CD4-positive, alpha-beta T cell treated with Interleukin-15 for 4 hours (primary cell): ENCODE data around the gene ERP27.
A peak's percentile ranks its signal among the peaks of the same experiment; 100 is the strongest.

Experiments used
- DNase-seq: peaks from one replicate; pipeline ENCODE4 v3.0.0-alpha.2; 2020; ENCODE audit warnings: low spot score

ERP27 gene

DNA sequence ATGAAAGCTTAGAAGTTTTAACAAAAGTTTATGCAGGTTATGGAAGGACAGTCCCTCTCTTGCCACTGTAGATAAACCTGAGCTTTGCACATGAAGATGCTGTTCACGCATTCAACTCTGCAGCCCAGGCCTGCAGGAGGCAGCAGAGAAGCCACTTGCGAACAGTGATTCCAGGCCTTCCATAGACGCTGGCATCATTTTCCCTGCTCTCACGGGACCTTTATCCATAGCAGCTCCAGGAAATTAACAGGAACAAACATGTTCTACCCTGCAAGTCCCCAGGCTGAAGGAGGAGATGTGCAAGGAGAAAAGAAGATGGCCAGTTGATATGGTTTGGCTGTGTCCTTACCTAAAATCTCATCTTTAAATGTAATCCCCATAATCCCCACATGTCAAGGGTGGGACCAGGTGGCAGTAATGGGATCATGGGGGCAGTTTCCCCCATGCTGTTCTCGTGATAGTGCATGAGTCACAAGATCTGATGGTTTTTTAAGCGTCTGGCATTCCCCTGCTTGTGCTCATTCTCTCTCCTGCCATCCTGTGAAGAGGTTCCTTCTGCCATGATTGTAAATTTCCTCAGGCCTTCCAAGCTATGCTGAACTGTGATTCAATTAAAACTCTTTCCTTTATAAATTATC lies 2.0 kb downstream of the ERP27 start:
- no peak for DNase-seq

DNA sequence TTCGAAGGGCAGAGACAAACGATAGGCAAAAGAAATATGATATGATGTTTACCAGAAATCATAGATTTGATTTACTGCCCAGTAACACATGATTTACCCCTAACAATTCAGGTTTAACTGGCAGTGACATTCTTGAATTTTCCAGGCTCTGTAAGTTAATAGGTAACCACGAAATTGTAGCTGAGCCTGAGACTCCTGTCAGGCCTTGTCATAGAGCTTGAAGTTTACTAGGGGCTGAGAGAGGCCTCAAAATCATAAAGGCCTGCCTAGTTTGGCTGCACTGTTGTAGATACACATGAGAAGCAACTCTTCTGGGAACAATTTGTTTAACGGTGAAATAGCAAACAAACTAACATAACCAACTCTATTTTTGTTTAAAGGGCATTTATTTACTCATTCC lies 3.3 kb downstream of the ERP27 start:
- DNase-seq = no peak

DNA sequence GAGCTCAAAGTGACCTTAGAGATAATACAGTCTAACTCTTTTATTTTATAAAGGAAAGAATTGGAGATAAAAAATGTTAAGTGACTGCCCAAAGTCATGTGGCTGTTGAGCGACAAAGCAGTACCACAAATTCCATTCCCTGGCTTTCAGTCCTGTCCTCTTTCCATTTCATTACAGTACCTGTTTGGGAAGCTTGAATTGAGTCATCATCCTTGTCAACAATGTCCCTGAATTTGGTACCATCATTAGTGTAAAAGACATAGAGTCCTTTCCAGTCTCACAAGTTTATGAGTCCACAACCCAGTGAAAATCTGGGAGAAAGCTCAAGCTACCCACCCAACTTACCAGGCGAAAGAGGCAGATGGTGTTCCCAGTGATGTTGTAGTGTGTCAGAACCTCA lies 3.8 kb downstream of the ERP27 start:
- no peak for DNase-seq

DNA sequence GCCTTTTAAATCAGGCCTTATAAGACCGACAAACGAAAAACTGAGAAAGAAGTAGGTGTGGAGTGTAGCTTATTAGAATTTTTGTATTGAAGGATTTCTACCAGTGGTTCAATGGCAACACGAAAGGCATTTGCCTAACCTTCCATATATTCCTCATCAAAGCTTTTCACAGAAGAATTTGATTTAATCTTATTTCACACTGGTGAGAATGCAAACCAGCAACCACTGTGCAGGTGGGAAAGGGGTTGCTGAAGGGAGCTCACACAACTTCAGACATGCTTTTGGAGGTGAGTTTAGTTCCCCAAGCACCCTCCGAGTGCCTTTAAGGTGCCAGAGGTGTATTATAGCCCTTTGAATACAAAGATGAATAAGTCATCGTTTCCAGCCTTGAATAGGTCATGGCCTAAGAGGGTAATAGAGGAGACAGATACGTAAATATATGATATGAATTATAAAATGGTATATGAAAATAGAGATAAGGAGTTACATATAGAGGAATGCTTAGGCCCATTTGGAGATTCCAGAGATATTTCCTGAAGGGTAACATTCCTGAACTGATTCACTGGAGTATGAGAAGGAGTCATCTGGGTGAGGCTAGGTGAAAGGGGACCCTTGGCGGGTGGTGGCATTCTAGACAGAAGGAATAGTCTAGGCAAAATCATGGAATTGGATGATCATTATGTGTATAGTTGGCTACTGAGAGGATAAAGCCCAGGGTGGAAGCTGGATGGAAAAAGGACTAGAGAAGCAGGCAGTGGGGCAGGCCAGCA lies 6.4 kb downstream of the ERP27 start:
- no peak for DNase-seq

DNA sequence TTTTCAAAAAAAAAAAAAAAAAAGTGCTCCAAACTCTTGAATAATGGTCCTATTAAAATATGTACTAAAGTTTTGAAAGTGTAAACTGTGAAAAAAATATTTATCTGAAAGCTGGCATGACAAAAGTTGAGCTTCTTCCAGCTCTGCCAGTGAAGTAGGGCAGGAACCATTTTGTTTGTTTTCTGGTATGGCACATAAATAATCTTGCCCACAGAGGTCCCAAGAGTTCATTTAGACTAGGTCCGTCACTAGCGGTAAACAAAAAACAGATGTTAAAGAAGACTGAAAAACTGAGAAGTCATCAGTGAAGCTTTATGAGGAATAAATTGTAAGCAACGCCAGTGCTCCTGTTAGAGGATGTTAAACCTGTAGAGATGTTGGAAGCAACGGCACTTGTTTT lies 7.0 kb downstream of the ERP27 start:
- no peak for DNase-seq

- no peak for DNase-seq
Observed at GRCh38 chr12:14930299-14930698, 8.0 kb downstream of the ERP27 start.

GRCh38 chr12:14928931-14929330 lies 9.4 kb downstream of the ERP27 start:
- no peak for DNase-seq

- DNase-seq = no peak
Observed at GRCh38 chr12:14927267-14927666, 11.1 kb downstream of the ERP27 start.

- DNase-seq = no peak
Observed at GRCh38 chr12:14924541-14924940, 13.8 kb downstream of the ERP27 start.

GRCh38 chr12:14923944-14924343 lies 14.4 kb downstream of the ERP27 start:
- DNase-seq = no peak

DNA sequence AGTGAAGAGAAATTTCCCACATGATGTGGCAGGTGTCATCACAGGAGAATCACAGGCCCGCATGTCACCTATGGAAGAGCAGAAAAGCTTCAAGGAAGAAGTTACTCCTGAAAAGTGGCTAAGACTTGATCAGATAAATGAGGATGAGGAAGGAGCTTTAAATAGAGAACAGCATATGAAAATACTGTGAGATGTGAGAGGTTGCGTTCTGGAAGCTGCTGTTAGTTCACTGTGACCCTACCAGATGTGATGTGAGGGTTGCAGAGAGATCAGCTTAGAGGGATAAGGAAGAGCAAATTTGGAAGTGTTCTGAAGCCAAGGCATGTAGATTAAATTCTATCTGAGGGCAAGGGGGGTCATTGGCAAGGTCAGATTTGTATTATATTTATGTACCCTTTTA lies 17.1 kb downstream of the ERP27 start:
- DNase-seq = no peak

DNA sequence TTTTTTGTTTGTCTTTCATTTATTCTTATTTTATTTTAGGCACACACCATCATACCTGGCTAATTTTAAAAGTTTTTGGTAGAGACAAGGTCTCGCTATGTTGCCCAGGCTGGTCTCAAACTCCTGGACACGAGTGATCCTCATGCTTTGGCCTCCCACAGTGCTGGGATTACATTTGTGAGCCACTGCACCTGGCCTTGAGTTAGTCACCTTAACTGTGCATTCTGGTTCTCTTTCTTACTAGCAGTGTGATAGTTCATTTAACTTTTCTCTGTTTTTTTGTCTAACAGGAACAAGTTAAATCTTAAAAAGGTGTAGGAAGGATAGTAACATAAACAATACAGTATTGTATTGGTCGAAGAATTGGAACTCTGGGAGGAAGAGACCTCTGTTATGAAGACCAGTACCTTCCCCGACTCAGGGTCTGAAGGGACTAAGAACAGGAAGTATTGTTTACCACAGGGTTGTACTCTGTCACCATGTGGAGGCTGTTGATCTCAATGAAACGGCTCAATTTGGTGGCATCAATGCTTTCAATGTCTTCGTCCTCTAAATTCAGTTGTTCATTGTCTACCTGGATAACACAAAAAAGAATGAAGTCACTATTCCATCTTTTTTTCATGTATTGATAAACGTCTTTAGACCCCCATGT lies 17.7 kb downstream of the ERP27 start:
- DNase-seq = peak; percentile 17

GRCh38 chr12:14919455-14919854 lies 18.9 kb downstream of the ERP27 start:
- DNase-seq = no peak

DNA sequence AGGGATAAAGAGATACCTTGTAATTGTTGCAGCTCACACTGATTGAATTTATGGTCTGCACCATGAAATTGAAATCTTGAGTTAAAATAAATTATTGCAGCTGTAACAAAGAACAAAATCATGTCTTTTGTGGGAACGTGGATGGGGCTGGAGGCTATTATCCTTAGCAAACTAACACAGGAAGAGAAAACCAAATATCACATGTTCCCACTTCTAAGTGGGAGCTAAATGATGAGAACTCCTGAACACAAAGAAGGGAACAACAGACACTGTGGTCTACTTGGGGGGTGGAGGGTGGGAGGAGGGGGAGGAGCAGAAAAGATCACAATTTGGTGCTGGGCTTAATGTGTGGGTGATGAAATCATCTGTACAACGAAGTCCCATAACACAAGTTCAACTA lies 22.6 kb downstream of the ERP27 start:
- DNase-seq = no peak

GRCh38 chr12:14913381-14913781 lies 25.0 kb downstream of the ERP27 start:
- DNase-seq = no peak

DNA sequence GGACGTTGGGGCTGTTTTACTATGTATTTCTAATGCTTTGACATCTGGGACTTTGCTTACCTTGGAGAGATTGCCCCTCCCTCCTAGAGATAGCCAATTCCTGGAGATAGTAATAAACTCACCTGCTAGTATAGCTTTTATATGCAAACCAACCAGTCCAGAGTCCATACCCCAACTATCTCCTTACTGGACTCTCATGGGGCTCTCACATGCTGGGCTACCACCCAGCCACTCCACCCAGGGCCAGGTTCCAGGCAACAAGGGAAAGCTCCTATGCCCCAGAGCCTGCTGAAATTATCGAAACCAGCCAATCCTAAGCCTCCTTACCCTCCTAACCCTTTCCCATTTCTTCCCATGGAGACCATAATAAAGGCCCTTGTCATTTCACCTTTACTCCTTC lies 27.2 kb downstream of the ERP27 start:
- no peak for DNase-seq

DNA sequence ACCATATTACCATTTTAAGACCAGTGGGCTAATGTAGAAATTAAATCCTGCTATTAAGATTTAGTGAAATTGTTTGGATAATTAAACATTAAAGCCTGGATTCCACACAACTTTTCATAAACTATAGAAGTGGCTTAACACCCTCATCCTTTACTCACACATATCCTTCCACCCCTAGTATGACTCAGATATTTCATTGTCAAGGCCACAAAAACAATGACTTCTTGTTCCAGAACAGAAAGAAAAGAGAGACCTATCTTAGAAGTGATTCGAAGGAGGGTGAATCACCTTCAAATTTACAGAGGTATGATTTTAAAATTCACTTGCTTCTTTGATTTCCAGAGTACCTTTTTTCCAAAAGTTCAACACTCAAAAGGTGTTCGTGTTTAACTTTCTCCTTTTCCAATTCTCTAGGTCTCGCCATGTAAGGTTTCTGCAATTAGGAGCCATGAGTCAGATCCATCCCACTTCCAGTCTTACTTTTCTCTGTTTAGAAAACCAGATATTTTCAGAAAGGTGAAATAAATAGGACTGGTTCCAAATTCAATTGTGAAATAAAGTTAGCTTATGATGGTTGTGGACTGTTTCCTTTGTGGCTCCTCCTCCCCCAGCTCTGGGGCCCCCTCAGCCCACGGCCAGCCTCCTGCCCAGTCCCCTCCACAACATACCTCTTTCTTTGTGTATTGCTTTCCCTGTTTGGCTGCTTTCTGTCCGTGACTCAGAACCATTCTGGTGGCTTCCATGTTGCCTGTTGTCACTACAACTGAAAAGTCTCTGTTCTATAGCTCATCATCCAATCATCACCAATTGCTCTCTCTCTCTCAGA lies 28.0 kb downstream of the ERP27 start:
- no peak for DNase-seq

DNA sequence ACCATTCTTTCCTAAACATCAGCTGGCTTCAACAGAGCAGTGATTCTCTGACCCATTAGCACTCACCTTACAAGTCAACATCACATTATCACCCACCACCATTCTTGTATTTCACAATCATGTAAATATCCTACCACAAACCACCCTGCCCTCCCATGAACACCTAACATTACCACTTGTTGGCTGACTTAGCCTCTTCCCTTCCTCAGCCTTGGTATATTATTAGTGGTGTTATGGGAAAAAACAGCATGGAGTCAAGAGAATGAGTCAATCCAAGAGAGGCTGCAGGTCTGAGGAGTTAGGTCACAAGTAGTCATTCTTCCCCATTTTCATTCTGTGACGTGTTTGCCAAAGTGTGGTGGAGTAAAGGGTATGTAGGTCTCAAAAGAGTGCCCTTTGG lies 30.4 kb downstream of the ERP27 start:
- no peak for DNase-seq

- DNase-seq = no peak
Observed at GRCh38 chr12:14906114-14906513, 32.2 kb downstream of the ERP27 start.

DNA sequence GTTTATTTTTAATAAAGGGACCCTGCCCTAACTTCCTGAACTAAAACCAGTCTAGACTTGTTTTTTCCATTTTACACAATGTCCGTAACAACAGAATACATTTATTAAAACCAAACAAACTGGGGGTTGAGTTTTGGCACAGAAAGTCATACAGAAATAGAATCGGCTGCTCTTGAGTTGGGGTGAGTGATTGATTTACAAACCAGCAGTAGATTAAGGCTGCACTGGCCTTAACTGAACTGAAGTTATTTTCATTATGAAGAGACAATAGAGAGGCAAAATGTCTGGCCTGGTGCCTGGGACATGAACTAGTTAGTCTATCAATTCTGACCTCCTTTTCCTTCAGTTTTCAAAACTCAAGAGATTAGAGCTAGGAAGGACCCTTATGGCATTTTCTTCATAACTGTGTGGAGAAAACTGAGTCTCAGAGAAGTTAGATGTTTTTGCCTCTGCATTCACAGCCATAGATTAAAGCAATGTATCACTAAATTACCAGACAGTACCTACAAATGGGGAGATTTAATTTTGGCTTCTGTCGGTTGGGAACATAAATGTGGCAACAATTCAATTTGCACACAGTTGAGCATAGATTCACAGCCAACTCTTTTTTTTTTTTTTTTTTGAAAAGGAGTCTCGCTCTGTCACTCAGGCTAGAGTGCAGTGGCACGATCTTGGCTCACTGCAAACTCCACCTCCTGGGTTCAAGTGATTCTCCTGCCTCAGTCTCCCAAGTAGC lies 32.9 kb downstream of the ERP27 start:
- no peak for DNase-seq

DNA sequence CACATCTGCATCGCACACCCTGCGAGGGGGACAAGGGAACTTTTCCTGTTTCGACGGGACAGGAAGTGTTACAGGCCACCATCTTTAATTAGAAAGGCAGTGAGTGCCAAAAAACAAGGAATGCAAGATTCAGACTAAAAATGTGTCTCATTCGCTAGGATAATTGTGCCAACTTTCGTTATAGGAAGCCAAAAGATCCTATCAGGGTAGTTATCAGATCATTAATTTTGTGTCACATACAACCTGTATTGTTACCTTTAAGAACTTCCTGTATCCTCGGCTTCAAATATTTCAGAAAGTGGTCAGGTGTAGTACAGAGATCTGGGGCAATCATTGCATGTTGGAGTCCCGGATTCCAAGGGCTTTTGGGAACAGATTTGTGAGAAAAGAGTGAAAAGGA lies 33.5 kb downstream of the ERP27 start:
- no peak for DNase-seq
